Measurements from ENCODE around the gene ATP5F1D.
A peak's percentile ranks its signal among the peaks of the same experiment; 100 is the strongest.

ATP5F1D gene

DNA sequence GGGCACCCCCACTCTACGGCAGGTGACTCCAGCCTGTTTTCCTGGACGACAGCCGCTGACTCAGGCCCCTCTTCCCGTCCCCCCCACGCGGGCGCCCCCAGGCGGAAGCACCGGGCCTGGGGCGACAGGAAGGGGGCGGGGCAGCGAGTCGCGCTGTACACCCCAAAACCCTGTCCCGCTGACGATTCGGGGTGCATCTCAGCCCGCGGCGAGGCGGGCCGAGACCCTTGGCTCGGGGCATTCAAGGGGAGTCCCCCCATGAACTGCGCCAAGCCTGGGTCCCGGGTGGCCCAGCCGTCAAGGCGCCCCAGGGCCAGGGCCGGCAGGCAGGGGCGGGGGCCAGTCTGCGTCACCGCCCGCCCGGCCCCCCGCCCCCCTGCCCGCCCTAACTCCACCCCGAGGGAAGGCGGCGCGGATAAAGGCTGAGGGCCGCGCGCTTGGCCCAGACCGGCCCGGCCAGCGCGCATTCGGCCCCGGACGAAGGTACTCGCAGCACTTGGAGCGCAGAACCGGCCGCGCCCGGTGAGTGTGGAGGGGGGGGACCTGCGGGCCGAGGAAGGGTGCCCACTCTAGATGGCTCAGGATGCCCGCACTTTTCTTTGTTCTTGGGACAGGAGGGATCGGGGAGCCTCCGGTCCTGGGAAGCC is 6.7 kb downstream of the ATP5F1D start, which contains the start of gene MIDN:
Gene MIDN, plus strand, starts transcription at position 445 of the 647 bp plus-strand sequence. CDS start 1,714 bp downstream, outside the sequence.
- peak; percentile 84 for DNase-seq

DNA sequence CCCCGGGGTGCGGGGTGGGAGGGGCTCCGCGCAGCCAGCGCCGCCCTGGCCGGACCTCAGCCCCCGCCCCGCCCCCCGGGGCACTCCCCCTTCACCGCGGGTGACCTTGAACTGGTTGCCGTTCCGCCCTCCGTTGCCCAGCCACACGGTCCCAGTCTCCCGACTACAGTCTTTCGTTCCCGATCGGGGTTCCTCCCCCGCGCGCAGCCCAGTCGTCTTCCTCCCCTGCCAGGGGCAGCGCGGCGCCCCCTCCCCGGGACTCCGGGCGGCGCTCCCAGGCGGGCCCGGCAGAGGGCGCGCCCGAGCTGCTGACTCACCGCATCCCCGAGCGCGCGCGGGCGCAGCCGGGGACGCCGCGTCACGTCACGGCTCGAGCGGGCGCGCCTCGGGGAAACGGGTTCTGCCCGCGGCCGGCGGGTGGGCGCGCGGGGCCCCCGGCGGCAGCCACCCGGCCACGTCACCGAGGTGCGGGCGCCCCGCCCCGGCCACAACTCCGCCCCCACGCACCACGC is 7.3 kb downstream of the ATP5F1D start:
- peak; percentile 93 for DNase-seq

GRCh38 chr19:1249298-1249989 is 7.9 kb downstream of the ATP5F1D start:
- peak; percentile 96 for DNase-seq

DNA sequence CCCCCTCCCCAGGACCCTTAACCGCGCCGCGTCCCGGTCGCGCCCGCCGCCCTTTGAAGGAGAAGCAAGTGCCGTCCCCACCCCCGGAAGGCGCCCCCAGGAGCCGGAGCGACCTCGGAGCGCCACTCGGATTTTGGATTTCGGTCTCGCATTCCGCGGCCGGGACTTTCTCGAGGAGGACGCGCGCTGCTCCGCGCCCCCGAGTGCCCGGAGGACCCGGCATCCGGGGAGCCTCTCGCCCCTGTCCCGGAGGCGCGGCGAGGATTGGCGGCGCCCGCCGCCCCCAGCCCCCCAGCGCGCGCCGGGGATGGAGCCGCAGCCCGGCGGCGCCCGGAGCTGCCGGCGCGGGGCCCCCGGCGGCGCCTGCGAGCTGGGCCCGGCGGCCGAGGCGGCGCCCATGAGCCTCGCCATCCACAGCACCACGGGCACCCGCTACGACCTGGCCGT is 8.5 kb downstream of the ATP5F1D start:
- no peak for DNase-seq

DNA sequence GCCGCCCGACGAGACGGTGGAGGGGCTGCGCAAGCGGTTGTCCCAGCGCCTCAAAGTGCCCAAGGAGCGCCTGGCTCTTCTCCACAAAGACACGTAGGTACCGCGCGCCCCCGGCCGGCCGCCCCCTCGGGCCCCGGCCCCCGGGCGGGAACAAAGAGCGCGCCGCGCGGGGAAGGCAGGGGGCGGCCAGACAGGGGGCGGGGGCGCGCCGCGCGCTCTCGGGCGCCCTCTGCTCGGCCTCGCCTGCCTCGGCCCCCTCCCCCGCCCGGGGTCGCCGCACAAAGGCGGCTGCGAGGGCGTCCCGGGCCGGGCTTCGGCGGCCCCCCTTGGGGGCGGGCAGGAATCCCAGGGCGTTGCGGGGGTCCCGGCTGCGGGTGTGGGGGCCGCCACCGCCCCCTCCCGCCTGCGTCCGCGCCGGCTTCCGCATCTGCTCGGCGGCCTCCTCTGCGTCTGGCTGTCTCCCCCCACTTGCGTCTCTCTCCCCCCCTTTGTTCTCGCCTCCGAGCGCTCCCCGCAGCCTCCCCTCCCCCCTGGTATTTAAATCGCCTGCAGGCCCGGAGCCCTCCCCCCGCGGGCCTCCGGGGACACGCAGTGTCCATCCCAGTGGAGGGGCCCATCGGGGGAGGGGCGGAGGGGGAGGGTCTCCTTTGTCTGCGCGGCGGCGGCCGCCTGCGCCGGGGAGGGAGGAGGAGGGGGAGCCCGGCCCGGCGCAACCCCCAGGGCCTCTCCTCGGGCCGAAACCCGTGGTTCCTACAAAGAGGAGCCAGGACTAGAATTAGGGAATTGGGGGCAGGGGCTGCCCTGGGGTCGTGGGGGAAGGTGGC is 9.1 kb downstream of the ATP5F1D start:
- DNase-seq, result no peak

DNA sequence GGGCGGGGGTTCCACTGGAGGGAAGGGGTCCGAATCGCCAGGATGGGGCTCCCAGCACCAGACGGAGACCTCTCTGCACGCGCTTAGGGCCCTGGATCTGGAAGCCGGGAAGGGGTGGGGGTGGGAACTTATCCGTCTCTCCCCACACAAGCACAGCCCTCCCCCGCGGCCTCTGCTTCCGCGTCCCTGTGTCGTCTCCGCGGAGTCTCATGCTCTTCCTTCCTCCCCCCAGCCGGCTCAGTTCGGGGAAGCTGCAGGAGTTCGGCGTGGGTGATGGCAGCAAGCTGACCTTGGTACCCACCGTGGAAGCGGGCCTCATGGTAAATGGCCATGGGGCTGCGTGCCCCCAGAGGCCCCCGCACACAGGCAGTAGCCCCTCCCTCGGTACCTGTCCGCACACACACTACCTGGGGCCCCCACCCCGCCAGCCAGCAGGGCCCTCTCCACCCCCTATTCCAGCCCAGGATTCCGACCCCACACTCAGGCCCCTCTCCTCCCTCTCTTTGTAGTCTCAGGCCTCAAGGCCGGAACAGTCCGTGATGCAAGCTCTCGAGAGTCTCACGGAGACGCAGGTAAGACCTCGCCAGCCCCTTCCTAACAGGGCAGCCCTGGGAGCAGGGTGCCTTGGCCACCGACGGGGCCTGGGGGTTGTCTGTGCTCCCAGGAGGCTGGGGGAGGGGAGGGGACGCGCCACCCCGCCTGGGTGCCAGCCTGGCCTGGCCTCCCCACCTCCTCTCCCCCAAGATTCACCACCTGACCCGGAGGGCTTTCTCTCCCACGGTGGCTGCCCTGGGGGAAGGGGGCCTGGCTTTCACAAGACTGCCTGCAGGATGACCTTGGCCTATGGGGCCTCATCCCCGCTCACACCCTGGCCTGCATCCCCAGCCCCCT is 10.0 kb downstream of the ATP5F1D start:
- DNase-seq, result peak; percentile 83

- DNase-seq, result peak; percentile 80
Measured at GRCh38 chr19:1252221-1252820, 10.8 kb downstream of the ATP5F1D start.

DNA sequence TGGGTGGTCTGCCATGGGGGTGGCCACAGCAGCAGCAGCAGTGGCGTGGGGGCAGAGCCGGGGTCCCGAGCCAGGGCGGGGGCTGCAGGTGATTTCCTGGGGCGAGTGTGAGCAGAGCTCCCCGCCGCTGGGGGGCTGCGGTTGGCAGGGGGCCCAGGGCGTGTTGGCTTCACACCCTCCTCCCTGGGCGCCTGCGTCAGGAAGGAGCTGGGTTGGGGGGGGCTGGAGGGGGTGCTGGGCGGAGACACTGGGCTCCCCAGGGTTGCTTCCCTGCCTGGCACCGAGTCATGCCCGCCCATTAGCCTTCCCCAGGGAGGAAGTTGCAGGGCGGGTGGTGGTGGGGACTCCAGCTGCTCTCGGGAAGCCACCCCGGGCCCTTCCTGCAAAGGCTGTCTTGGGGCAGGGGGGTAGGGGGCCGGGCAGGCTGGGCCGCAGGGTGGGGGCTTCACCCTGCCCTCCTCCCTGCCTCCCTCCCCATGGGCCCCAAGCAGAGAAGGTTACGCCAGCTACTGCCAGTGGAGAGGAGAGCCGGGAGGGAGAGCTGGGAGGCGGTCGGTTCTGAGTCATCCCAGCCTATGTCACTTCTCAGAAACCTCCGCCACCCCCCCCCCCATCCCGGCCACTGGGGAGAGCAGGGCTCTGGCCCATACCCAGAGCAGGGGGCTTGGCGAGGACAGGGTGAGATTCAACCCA is 11.4 kb downstream of the ATP5F1D start:
- peak; percentile 85 for DNase-seq

DNA sequence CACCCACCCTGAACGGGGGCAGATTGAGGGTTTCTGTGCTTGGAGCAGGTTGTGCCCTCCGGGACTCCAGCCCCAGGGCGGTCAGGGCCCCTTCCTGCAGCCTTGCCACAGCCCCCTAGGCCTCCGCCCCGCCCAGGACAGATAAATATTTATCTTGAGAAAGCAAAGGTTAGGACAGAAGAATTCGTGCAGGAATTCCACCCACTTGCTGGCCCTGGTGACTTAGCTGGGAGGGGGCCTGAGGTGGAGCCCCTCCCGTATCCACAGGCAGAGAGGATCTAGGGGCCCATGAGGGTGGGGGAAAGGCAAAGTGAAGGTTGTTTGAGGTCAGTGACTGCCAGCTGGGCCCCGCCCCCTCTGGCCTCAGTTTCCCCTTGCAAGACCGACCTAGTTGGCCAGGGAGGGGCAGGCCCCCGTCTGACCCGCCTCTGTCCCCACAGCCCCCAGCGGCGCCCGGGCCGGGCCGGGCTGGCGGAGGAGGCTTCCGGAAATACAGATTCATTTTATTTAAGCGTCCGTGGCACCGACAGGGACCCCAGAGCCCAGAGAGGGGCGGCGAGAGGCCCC is 12.0 kb downstream of the ATP5F1D start:
- DNase-seq, result no peak

DNA sequence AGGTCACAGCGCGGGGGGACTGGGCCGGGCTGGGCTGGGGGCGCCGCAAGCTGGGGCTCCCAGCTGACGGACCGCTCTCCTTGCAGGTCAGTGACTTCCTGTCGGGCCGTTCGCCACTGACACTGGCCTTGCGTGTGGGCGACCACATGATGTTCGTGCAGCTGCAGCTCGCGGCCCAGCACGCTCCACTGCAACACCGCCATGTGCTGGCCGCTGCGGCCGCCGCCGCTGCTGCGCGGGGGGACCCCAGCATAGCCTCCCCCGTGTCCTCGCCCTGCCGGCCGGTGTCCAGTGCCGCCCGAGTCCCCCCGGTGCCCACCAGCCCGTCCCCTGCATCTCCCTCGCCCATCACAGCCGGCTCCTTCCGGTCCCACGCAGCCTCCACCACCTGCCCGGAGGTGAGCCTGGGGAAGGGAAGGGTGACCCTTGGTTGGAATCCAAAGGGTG is 12.6 kb downstream of the ATP5F1D start:
- no peak for DNase-seq

GRCh38 chr19:1254530-1255185 is 13.1 kb downstream of the ATP5F1D start:
- no peak for DNase-seq

- DNase-seq, result no peak
Measured at GRCh38 chr19:1255186-1256161, 13.9 kb downstream of the ATP5F1D start.

DNA sequence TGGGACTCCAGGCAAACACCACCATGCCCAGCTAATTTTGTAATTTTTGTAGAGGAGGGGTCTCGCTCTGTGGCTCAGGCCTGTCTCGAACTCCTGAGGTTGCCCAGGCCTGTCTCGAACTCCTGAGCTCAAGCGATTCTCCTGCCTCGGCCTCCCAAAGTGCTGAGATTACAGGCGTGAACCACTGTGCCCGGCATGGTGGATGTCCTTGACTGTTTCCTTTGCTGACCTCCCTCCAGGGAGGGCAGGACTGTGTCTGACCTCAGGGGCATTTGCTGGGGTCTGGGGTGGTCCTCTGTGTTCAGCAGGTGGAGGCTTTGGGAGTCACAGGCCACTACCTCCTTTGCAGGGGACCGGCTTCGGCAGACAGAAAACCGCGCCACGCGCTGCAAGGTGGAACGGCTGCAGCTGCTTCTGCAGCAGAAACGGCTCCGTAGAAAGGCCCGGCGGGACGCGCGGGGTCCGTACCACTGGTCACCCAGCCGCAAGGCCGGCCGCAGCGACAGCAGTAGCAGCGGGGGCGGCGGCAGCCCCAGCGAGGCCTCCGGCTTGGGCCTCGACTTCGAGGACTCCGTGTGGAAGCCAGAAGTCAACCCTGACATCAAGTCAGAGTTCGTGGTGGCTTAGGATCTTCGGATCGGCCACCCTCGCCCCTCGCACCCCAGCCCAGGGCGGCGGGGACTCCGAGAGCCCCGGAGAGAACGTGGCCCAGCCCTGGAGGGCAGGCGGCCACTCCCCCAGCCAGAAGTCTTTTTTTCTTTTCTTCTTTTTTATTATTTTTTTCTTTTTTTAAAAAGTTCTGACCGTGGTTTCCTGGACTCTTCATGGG is 15.3 kb downstream of the ATP5F1D start:
- no peak for DNase-seq

- no peak for DNase-seq
Measured at GRCh38 chr19:1257475-1258162, 16.1 kb downstream of the ATP5F1D start.

GRCh38 chr19:1258163-1258492 is 16.6 kb downstream of the ATP5F1D start:
- DNase-seq, result no peak

GRCh38 chr19:1258707-1259205 is 17.2 kb downstream of the ATP5F1D start:
- no peak for DNase-seq

- DNase-seq, result peak; percentile 84
Measured at GRCh38 chr19:1259206-1259875, 17.8 kb downstream of the ATP5F1D start.
